ENCODE results near the gene ETS1. TPM values are rescaled to one million over a fixed set of nuclear protein-coding genes. Genes with fewer than 3 reads are reported as not detected.
A peak's percentile ranks its signal among the peaks of the same experiment; 100 is the strongest.

ETS1 gene
- total and polyA plus RNA-seq, 2 experiments from 2014 or later = 1.7 to 10.2 TPM

GRCh38 chr11:128522055-128522942 is 65.1 kb downstream of the ETS1 start:
- H3K27ac ChIP-seq = no peak overlapping the region
- TF ChIP-seq, protein P1, sequence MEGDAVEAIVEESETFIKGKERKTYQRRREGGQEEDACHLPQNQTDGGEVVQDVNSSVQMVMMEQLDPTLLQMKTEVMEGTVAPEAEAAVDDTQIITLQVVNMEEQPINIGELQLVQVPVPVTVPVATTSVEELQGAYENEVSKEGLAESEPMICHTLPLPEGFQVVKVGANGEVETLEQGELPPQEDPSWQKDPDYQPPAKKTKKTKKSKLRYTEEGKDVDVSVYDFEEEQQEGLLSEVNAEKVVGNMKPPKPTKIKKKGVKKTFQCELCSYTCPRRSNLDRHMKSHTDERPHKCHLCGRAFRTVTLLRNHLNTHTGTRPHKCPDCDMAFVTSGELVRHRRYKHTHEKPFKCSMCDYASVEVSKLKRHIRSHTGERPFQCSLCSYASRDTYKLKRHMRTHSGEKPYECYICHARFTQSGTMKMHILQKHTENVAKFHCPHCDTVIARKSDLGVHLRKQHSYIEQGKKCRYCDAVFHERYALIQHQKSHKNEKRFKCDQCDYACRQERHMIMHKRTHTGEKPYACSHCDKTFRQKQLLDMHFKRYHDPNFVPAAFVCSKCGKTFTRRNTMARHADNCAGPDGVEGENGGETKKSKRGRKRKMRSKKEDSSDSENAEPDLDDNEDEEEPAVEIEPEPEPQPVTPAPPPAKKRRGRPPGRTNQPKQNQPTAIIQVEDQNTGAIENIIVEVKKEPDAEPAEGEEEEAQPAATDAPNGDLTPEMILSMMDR (IDR thresholded peaks at IDR 0.05; ENCODE audit: low read depth, low read length) = no peak
- peaks cover 35% of the 10 kb centered on the region for H3K27me3 ChIP-seq
- peak; percentile 96 to 97 for DNase-seq (ENCODE audit: low read depth in 1 of 2, low spot score in 1 of 2)
- H3K9me3 ChIP-seq (ENCODE audit: low read depth) = no peaks in the 10 kb centered on the region
- no peaks in the 10 kb centered on the region for H3K36me3 ChIP-seq
- peaks cover 5% of the 10 kb centered on the region for H3K4me1 ChIP-seq (ENCODE audit: low read depth)
- H3K4me3 ChIP-seq = peak overlapping the region; percentile 36

DNA sequence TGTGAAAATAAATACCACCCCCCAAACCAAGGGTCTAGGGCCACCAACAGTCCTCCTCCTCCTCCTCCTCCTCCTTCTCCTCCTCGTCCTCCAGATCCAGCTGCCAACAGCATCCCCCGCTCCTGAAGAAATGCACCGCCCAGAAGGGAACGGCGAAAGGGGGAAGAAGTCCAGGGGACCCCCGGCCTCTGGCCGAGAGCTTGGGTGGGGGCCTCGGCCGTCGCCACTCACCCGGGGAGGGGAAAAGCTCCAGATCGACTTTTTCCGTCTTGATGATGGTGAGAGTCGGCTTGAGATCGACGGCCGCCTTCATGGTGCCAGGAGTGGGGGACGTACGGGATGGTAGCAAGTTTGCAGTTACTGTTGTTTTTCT is 65.7 kb downstream of the ETS1 start:
- Histone ChIP-seq H3K4me1 (ENCODE audit: low read depth) (peaks cover 5% of the 10 kb centered on the region), H3K9me3 (ENCODE audit: low read depth) (no peaks in the 10 kb centered on the region), H3K27me3 (peaks cover 39% of the 10 kb centered on the region), H3K4me3 (peak overlapping the region; percentile 36), H3K27ac (no peak overlapping the region), H3K36me3 (no peaks in the 10 kb centered on the region)
- TF ChIP-seq, protein P1 (IDR thresholded peaks at IDR 0.05; ENCODE audit: low read depth, low read length) = no peak
- no peak for DNase-seq (ENCODE audit: low read depth in 1 of 2, low spot score in 1 of 2)

DNA sequence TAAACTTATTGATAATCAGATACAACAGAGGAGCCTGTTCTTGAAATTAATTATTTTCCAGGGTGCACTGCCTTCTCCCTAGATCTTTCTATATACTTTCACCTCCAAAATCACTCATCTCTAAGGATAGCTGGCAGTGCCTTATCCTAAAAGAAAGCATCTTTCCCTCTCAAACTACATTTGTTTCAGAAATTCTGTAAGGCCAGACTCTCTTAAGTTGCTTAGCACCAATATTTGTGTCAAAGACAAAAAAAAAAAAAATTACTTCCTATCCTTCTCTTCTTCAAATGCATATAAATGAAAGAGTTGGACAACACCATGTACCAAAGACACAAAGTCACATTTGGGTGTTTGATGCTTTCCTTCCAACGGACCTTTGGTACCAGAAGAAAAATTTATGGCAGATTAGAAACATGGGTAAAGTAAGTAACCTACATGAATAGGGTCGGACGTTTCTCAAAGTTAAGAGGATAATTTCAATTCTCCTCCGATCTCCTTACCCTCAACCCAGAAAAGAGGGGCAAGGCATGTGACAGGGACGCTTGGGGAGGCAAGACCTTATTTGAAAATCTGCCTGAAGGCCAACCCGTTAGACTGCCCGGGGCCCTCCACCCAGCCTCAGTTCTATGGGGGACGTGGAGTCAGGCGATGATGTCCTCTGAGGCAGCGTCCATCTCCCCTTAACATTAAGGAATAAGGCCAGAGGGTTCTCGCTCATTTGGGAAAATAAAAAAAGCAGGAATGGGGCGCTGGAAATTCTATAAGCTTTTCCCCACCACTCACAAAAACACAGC is 66.3 kb downstream of the ETS1 start:
- peaks cover 5% of the 10 kb centered on the region for H3K4me1 ChIP-seq (ENCODE audit: low read depth)
- H3K9me3 ChIP-seq (ENCODE audit: low read depth) = no peaks in the 10 kb centered on the region
- H3K4me3 ChIP-seq = peak overlapping the region; percentile 36
- H3K27me3 ChIP-seq = peaks cover 39% of the 10 kb centered on the region
- H3K27ac ChIP-seq = no peak overlapping the region
- DNase-seq (ENCODE audit: low read depth in 1 of 2, low spot score in 1 of 2) = no peak
- TF ChIP-seq, protein P1 (IDR thresholded peaks at IDR 0.05; ENCODE audit: low read depth, low read length) = peak; percentile 14
- H3K36me3 ChIP-seq = no peaks in the 10 kb centered on the region

GRCh38 chr11:128520206-128520887 is 67.0 kb downstream of the ETS1 start:
- no peak for DNase-seq (ENCODE audit: low read depth in 1 of 2, low spot score in 1 of 2)
- Histone ChIP-seq H3K4me1 (ENCODE audit: low read depth) (peaks cover 5% of the 10 kb centered on the region), H3K4me3 (peak overlapping the region; percentile 36), H3K36me3 (no peaks in the 10 kb centered on the region), H3K27ac (no peak overlapping the region), H3K27me3 (peaks cover 46% of the 10 kb centered on the region), H3K9me3 (ENCODE audit: low read depth) (no peaks in the 10 kb centered on the region)
- TF ChIP-seq, protein P1 (IDR thresholded peaks at IDR 0.05; ENCODE audit: low read depth, low read length) = no peak

GRCh38 chr11:128519338-128519737 is 68.0 kb downstream of the ETS1 start:
- no peak overlapping the region for H3K27ac ChIP-seq
- TF ChIP-seq, protein P1 (IDR thresholded peaks at IDR 0.05; ENCODE audit: low read depth, low read length) = no peak
- no peak overlapping the region for H3K4me3 ChIP-seq
- H3K36me3 ChIP-seq = no peaks in the 10 kb centered on the region
- DNase-seq (ENCODE audit: low read depth in 1 of 2, low spot score in 1 of 2) = no peak
- H3K27me3 ChIP-seq = peaks cover 46% of the 10 kb centered on the region
- peaks cover 5% of the 10 kb centered on the region for H3K4me1 ChIP-seq (ENCODE audit: low read depth)
- no peaks in the 10 kb centered on the region for H3K9me3 ChIP-seq (ENCODE audit: low read depth)
